M059J (cell line): ENCODE data around the gene EVI5. TPM values are rescaled to one million over a fixed set of nuclear protein-coding genes. Genes with fewer than 3 reads are reported as not detected.

ENCODE experiments used
- DNase-seq: peaks from one replicate; pipeline ENCODE4 v3.0.0-alpha.2; 2012; ENCODE audit warnings: low read depth
- total RNA-seq: library from RNA; depleted of rRNA; stranded (reverse); fragments of >200 nt; shearing (Covaris generic); gene quantifications from 2 replicates; pipeline ENCODE4 v1.2.3, GENCODE V29; 2014

The EVI5 gene
- total RNA-seq, 1 experiment from 2014 or later = 7.7 TPM

- DNase-seq = no peak
Observed at GRCh38 chr1:92519043-92519442, 265.9 kb downstream of the EVI5 start.

GRCh38 chr1:92516574-92516973 lies 268.3 kb downstream of the EVI5 start:
- DNase-seq = no peak

- no peak for DNase-seq
Observed at GRCh38 chr1:92515796-92516201, 269.1 kb downstream of the EVI5 start.

- no peak for DNase-seq
Observed at GRCh38 chr1:92511541-92511940, 273.4 kb downstream of the EVI5 start.

DNA sequence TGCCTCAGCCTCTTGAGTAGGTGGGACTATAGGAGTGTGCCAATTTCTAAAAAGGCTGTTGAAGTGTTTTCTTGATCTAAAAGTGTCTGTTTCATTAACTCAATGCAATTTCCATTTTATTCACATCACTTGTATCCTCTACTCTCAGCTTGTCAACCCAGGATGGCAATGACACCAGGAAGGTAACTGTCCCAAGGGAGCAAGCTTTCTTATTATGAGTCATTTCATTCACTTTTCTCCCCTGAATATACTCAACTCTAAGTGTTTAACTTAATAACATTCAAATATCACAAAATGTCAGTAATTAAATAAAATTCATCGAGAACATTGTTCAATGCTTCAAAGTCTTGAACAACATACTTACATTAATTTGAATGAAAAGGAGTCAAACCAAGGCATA lies 275.3 kb downstream of the EVI5 start:
- no peak for DNase-seq

GRCh38 chr1:92505015-92505692 lies 279.8 kb downstream of the EVI5 start:
- DNase-seq = no peak

DNA sequence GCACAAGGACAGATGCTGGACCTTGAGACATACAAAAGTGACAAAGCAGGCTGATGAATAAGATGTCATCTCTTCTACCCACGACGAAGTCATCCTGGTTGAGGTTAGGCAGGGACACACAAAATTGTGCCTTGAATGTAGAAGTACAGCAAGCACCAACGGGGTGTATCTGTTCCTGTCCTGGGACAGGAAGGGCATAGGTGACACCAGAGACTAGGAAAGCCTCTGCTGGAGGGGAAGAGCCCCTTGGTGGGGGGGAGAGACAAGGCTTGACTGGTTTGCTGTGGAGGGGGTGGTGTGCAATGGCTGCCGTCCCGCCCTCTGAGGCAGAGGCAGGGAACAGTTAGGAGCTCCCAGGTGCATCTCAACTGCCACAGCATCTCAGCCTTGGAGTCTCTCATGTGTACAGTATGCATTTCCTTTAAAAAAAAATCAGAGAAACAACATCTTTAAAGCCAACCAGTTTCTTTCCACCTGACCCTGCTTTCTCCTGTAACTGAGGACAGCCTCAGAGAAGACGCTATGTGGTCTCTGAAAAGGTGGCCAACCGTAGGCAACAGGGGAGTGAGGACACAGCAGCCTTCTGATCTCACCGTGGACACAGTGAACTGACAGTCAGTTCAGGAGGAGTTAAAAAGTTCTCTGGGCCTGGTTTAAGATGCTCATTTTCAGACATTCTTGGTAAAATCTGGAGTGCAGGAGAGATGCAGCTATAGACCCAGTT lies 280.5 kb downstream of the EVI5 start:
- DNase-seq = peak; percentile 12

- peak; percentile 18 for DNase-seq
Observed at GRCh38 chr1:92503926-92504285, 281.0 kb downstream of the EVI5 start.

GRCh38 chr1:92503043-92503925 lies 281.6 kb downstream of the EVI5 start:
- peak; percentile 13 for DNase-seq

GRCh38 chr1:92502247-92502646 lies 282.7 kb downstream of the EVI5 start:
- peak; percentile 82 for DNase-seq

DNA sequence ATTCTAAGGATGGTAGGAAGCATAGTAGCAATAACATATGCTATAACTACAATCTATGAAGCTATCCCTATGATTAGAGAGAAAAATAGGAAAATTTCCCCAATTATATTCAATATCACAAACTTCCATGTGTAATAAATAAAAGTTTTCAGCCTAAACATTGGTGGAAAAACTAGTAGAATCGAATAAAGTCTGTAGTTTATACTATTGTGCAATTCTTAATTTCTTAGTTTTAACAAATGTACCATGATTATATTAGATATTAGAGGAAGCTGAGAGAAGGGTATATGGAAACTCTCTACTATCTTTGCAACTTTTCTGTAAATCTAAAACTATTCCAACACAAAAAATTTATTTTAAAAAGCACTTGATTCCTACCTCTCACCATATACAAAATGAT lies 284.4 kb downstream of the EVI5 start:
- DNase-seq = no peak

DNA sequence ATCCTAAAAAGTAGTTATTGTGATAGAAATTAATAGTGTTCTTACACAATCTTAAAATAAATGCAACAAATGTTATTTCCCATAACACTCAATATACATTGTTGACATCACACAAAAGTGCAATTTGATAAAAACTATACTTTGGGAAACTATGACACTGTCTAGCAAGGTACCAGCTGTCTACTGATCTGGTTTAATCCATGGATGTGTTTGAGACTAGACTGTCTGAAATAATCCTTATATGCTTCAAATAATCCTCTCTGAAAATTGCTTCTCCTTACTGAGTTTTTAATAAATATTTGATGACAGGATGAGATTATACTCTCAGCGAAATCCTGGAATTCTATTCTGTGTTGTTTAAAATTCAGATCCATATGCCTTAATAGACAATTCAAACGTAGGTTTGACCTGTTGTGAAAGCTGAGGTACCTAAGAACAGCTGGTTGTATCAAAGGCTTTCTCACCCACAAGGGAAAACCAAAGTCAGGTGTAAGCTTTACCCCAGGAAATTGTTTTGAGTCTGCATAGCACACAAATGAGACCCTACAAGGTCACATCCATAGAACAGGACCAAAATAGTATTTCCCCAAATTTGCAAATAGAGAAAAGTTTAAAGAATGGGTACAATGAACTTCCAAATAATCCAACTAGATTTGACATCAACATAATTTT lies 289.4 kb downstream of the EVI5 start:
- DNase-seq = no peak

DNA sequence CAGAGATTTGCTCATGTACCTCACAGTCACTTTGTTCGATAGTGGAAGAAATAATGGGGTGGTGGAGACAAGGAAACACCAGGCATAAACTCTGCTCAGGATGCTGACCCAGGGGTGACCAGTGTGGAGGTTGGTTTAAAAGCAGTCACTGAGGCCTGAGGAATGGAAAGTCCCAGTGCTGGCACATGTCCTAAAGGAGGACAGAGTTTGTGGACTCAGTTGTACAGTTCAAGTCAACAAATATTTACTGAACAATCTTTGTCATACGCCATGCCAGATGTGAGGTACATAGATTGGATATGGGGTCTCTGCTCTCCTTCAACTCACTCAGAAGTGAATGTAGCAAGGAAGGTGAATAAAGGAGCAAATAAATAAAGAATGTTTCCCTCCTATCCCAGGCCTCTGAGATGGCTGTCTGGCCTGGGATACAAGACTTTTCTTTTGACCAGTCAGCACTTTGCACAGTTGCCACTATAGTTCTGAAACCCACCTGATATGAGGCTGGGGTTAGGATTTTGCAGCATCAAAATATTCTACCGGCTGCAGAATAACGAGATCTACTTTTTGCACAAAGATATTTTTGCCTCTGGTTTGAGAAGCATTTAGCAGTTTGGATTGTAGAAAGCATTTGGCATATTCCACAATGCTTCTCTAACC lies 290.3 kb downstream of the EVI5 start:
- DNase-seq = no peak

DNA sequence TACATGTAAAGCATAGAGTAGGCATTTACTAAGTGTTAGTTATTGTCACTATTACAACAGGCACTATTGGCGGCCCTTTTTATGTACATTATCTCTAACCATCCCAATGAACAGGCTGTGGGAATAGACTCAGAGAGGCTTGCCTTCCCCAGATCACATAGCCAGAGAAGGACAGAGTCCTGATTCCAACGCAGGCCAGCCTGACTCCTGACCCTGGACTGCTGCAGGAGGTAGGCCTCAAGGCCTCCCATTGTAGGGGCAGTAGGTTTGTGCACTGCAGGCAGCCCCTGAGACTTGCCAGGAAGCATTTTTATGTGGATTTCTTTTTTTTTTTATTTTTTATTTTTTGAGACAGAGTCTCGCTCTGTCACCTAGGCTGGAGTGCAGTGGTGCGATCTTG lies 291.8 kb downstream of the EVI5 start:
- DNase-seq = no peak

DNA sequence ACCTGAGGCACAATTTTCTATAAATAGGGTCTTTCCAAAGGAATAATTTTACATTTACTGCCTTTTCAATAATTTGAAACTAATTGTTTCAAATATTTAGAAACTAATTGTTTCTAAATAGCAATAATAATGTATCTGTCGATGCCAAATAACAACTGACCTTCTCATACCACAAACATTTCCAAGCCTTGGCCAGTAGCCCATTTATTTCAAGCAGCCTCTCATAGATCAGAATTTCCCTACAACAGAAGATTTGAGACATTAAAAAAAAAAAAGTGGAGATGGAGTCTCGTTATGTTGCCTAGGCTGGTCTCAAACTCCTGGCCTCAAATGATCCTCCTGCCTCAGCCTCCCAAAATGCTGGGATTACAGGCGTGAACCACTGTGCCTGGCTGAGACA lies 296.1 kb downstream of the EVI5 start:
- DNase-seq = peak; percentile 27

DNA sequence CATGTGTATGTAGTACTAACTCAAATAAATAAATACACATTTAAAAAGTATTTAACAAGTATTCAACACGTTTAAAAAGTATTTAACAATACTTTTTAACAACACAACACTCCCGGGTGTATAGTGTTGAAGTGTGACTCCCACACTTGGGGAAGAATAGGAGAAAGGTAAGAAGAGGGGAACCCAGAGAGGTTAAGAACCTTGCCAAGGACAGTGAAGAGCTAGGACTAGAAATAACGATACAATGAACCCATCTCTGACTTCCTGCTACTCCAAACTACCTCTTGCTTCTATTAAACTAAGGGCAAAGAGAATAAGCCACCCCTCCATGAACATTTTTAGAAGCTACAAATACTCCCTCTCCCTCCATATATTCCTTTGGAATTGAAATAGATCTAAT lies 296.5 kb downstream of the EVI5 start:
- no peak for DNase-seq

DNA sequence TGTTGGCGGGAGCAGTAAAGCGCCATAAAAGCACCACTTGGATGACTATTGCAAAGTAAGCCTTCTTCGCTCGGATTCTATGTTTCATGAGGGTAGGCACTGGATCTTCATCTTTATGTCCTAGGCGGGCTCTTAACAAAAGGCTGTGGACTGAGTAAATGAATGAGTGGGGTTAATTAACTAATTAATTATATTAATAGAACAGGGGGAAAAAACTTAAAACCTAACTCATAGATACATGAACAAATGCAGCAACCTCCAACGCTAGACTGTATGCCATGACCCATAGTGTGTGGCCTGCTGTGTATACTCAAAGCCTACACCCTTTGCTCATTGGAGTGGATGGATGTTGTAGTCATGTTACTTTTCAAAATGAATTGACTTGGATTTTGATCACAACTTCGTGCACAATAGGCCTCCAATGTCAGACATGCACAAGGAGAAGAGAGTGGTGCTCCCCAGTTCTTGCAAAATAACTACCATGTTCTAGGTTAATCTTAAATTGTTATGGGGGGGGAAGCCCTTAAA lies 297.8 kb downstream of the EVI5 start:
- no peak for DNase-seq

- peak; percentile 57 for DNase-seq
Observed at GRCh38 chr1:92486251-92487077, 298.4 kb downstream of the EVI5 start, which contains the start of gene GFI1. GFI1 (minus strand) TSS chr1:92486925; CDS start chr1:92483487, 3,438 bp downstream.

DNA sequence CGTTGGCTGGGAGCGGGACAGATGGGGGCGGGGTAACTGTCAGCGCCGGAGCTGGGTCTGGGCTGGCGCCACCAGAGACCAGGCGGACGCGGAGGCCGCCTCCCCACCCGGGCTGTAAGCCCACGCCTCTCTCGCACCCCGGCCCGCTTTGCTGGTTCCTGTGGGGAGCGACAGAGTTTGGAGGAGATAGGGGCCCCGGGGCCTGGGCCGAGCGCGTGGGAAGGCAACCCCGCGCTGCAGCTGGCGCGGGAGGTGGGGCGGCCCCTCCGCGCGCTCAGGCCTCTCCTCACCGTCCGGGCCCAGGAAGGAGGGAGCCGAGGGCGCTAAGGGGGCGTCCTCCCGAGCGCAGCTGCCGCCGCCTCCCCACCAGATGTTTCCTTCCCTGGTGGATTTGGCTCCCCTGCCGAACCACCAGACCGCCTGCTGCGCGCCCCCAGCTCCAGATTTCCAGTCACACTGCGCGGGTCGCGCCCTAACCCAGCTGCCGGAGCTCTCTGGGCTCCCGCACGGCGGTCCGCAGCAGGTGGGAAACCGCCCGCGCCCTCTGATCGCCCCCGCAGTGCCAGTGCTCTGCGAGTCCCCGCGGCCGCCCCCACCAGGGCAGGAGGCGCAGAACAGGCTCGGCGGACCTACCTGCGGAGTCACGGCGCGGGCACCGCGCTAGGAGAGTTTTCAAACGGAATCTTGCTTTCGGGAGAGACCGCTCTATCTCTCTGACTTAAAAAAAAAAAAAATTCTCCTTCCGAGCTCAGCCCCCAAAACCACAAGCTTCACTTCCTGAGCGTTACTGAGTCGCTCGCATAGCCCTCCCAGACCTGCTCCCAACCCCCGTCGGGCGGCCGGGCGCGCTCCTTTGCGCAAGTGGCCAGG lies 299.3 kb downstream of the EVI5 start:
- peak; percentile 50 for DNase-seq
